ENCODE measurements around the gene MAFG.

DNA sequence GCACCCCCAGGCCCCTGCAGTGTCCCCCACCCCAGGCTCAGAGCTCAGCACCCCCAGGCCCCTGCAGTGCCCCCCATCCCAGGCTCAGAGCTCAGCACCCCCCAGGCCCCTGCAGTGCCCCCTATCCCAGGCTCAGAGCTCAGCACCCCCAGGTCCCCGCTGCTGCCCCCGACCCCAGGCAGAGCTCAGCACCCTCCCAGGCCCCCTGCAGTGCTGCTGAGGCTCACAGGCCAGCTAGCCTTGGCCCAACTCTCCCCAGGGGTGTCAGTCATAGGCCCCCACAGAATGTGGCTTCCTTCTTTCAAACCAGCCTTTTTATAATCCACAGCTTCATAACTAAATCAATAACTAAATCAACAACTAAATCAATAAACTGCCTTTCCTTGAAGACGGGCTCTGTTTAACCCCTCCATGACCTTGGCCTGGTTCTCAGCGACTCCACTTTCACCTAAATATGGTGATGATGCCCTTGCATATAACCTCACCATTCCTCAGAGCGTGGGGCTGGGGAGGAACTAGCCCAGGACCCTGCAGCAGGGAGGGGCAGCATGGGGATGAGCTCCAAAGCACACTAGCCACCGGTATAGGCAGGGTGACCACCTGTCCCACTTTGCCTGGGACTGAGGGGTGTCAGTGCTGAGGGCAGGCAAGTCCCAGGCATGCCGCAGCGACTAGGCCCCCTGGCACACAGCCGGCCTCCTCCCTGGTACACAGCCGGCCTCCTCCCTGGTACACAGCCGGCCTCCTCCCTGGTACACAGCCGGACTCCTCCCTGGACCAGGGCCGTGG lies 28.4 kb upstream of the MAFG start:
- TF ChIP-seq POLR2A (IDR thresholded peaks at IDR 0.05) (no peak), CTCF (IDR thresholded peaks at IDR 0.05) (no peak)

All from body of pancreas (tissue), 4 donors.